Peyer's patch (tissue), 4 donors: ENCODE data around the gene KCNMA1. TPM values are rescaled to one million over a fixed set of nuclear protein-coding genes. Genes with fewer than 3 reads are reported as not detected.
A peak's percentile ranks its signal among the peaks of the same experiment; 100 is the strongest.

Experiments
- DNase-seq, 3 donors: peaks; one replicate each; pipeline ENCODE4 v3.0.0-alpha.2; 2017 to 2019
- H3K27ac ChIP-seq, 4 donors: fragments of 200-600 bp; sonication (generic); one replicate each; pipeline ENCODE4 v1.5.1; 2016 to 2019
- H3K27me3 ChIP-seq, 2 donors: fragments of 200-600 bp; sonication (generic); one replicate each; pipeline ENCODE4 v1.5.1; 2019
- H3K36me3 ChIP-seq, 3 donors: fragments of 200-600 bp; sonication (generic); one replicate each; pipeline ENCODE4 v1.5.1; 2016 to 2019
- H3K4me1 ChIP-seq, 4 donors: fragments of 200-600 bp; sonication (generic); one replicate each; pipeline ENCODE4 v1.5.1; 2016 to 2019
- H3K4me3 ChIP-seq, 4 donors: fragments of 200-600 bp; sonication (generic); 1 replicate in 3 of 4; 2 replicates in 1 of 4; pipeline ENCODE4 v1.5.1; 2016 to 2019; ENCODE audit warnings: mild to moderate bottlenecking in 1 of 4
- H3K9me3 ChIP-seq, 4 donors: fragments of 200-600 bp; sonication (generic); one replicate each; pipeline ENCODE4 v1.5.1; 2016 to 2019; ENCODE audit warnings: mild to moderate bottlenecking in 1 of 4
- CTCF ChIP-seq, 6 experiments: fragments of 450-650 bp in 4 of 6; fragments of 200-600 bp in 2 of 6; sonication (generic) in 1 of 6; IDR thresholded peaks; one replicate each; pipeline ENCODE4 v1.5.1; 2017 to 2019; ENCODE audit warnings: antibody characterized with exemption in 6 of 6, mild to moderate bottlenecking in 3 of 6, moderate library complexity in 1 of 6
- POLR2A ChIP-seq, 2 donors: fragments of 450-650 bp; IDR thresholded peaks; one replicate each; pipeline ENCODE4 v1.5.1; 2017; ENCODE audit warnings: antibody characterized with exemption in 2 of 2, mild to moderate bottlenecking in 2 of 2, moderate library complexity in 2 of 2
- total RNA-seq, 4 donors: library from RNA; depleted of rRNA; stranded (reverse); fragments of >200 nt; gene quantifications; one replicate each; pipeline ENCODE4 v1.1.0, GENCODE V29; 2016

Gene KCNMA1
- total RNA-seq, 4 donors from 2014 or later: 17.8 to 29.1 (median 23.9) TPM

- Histone ChIP-seq H3K36me3 (no peaks in the 10 kb centered on the region), H3K9me3 (no peaks in the 10 kb centered on the region), H3K27me3 (no peaks in the 10 kb centered on the region), H3K27ac (peak overlapping the region in 1 of 4 donors; percentile 22), H3K4me3 (no peak overlapping the region), H3K4me1 (peaks cover 0 to 17% (median 0%) of the 10 kb centered on the region in 4 donors)
- DNase-seq: no peak
- no peak for TF ChIP-seq CTCF (IDR thresholded peaks at IDR 0.05)
- no peak for TF ChIP-seq POLR2A (IDR thresholded peaks at IDR 0.05)
Measured at GRCh38 chr10:77247031-77247990, 390.3 kb downstream of the KCNMA1 start.

GRCh38 chr10:77245953-77246352 lies 391.7 kb downstream of the KCNMA1 start:
- no peaks in the 10 kb centered on the region for H3K9me3 ChIP-seq
- no peak for DNase-seq

GRCh38 chr10:77244746-77245145 lies 392.9 kb downstream of the KCNMA1 start:
- Histone ChIP-seq H3K36me3 (no peaks in the 10 kb centered on the region), H3K9me3 (no peaks in the 10 kb centered on the region), H3K27me3 (no peaks in the 10 kb centered on the region), H3K4me3 (no peak overlapping the region), H3K4me1 (peaks cover 0 to 15% (median 0%) of the 10 kb centered on the region in 4 donors), H3K27ac (peak overlapping the region in 1 of 4 donors; percentile 64)
- DNase-seq: no peak
- TF ChIP-seq CTCF (IDR thresholded peaks at IDR 0.05) (no peak), POLR2A (IDR thresholded peaks at IDR 0.05) (no peak)

More at GRCh38 chr10:77245953-77246352, 391.7 kb downstream of the KCNMA1 start:
- Histone ChIP-seq H3K36me3 (no peaks in the 10 kb centered on the region), H3K4me1 (peaks cover 0 to 17% (median 0%) of the 10 kb centered on the region in 4 donors), H3K27me3 (no peaks in the 10 kb centered on the region), H3K27ac (peak overlapping the region in 1 of 4 donors; percentile 25), H3K4me3 (no peak overlapping the region)
- no peak for TF ChIP-seq POLR2A (IDR thresholded peaks at IDR 0.05)
- no peak for TF ChIP-seq CTCF (IDR thresholded peaks at IDR 0.05)

- H3K27ac ChIP-seq: peak overlapping the region in 1 of 4 donors; percentile 64
- no peaks in the 10 kb centered on the region for H3K9me3 ChIP-seq
- TF ChIP-seq CTCF (IDR thresholded peaks at IDR 0.05): no peak
- no peak for TF ChIP-seq POLR2A (IDR thresholded peaks at IDR 0.05)
- peaks cover 0 to 11% (median 0%) of the 10 kb centered on the region in 4 donors for H3K4me1 ChIP-seq
- no peak overlapping the region for H3K4me3 ChIP-seq
- no peaks in the 10 kb centered on the region for H3K36me3 ChIP-seq
- DNase-seq: no peak
- no peaks in the 10 kb centered on the region for H3K27me3 ChIP-seq
Measured at GRCh38 chr10:77244286-77244685, 393.3 kb downstream of the KCNMA1 start.

GRCh38 chr10:77241350-77241725 lies 396.3 kb downstream of the KCNMA1 start:
- Histone ChIP-seq H3K4me3 (no peak overlapping the region), H3K36me3 (no peaks in the 10 kb centered on the region), H3K9me3 (no peaks in the 10 kb centered on the region), H3K27ac (peak overlapping the region in 1 of 4 donors; percentile 64), H3K4me1 (peaks cover 0 to 2% (median 0%) of the 10 kb centered on the region in 4 donors), H3K27me3 (no peaks in the 10 kb centered on the region)
- TF ChIP-seq CTCF (IDR thresholded peaks at IDR 0.05) (no peak), POLR2A (IDR thresholded peaks at IDR 0.05) (no peak)
- DNase-seq: no peak
